GM19035 (cell line): ENCODE data around the gene SPTBN5.
"Not testable (repeated sequence)": the region's sequence is repeated elsewhere in the genome, so short reads cannot be mapped to it uniquely, and the experiment has no call there.

Experiments used
- ATAC-seq: cut with Tn5 transposase; IDR thresholded peaks from one replicate; pipeline ENCODE4 v1.9.1; 2021; ENCODE audit not compliant: unreplicated experiment

Gene SPTBN5

DNA sequence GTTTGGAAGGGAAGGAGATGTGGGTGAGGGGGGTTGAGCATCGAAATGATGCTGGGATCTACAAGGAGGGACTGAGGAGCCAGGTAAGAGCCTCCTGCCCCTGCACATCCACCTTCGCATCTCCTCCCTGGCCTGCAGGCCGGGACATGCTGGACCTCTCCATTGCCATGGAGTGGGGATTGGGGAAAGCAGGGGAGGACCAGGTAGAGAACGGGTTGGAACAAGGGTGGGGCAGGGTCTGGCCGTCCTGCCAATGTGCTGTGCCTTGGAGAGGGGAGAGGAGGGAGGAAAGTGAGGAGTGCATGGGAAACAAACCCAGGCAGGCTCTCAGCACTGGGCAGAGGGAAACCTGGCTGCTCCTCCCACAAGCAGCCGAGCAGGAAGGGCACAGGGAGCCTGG, 44.6 kb downstream of the SPTBN5 start:
- ATAC-seq: no peak

DNA sequence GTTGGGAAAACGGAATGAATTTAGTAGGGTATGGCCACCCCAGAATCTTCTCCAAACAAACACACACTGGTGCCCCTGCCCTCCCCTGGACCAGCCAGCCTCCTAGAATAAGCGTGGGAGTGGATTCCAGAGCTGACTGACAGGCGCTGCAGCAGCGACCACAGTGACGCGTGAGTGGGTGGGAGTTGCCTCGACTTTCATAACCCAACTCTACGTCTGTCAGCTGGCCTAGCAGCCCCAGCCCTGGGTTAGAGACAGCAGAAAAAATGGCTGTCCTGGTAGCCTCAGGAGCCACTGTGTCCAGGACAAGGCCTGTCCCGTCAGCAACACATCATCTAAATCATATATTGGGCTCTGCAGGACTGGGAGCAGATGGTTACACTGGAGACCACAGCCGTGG, 45.2 kb downstream of the SPTBN5 start:
- ATAC-seq: no peak

DNA sequence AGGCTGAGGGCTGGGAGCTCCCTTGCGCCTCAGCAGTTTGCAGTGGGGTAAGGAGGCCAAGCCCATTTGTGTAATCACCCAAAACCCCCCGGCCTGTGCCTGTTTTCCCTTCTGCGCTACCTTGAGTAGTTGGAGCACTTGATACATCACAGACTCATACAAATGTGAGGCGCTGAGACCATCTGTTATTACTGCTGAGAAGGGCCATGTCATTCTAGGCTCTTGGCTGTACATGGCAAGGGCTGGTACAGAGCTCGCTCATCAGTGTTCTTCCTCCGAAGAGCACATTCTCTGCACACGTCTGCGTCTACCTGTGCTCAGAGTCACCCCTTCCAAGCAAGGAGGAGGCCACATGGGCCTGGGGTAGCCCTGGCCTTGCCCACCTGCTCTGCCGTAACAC, 45.9 kb downstream of the SPTBN5 start:
- no peak for ATAC-seq

DNA sequence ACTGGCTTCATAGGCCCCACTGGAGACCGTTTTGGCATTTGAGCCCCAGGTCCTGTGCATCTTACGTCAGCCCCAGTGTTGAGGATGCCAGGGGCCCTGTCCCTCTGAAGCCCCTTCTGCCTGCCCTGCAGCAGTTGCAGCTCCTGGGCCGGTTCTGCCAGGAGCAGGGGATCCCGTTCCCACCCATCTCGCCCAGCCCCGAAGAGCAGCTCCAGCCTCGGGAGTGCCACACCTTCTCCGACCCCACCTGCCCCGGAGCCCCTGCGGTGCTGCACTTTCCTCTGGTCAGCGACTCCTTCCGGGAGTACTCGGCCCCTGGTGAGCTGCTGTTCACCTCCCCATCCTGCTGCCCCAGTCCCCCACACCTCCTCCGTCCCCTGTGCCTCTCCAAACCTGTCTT, 46.6 kb downstream of the SPTBN5 start:
- ATAC-seq: no peak

DNA sequence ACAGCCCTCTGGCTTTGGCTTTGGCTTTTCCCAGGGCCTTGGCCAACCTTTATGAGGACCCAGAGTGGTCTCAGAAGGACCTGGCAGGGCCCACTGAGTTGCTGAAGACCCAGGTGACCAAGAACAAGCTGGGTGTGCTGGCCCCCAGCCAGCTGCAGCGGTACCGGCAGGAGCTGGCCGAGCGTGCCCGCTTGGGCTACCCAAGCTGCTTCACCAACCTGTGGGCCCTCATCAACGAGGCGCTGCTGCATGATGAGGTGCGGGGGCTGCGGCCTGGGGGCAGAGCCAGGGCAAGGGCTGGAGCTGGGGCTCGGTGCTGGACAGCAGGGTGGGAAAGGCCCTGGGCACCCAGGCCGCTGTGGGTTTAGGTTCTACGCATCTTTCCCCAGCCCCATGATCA, 49.0 kb downstream of the SPTBN5 start:
- no peak for ATAC-seq

DNA sequence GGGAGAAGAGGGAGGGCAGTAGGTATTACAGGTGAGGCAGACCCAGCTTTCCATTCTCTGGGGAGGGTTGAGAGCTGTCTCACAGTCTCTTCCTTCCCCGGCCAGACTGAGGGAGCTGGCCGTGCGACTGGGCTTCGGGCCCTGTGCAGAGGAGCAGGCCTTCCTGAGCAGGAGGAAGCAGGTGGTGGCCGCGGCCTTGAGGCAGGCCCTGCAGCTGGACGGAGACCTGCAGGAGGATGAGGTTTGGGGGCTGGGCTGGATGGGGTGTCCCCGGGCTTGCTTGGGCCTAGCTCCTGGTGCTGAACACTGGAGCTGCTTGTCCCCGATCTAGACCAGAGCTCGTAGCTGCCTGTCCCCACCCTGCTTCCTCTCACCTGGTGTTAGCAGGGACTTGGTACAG, 50.3 kb downstream of the SPTBN5 start:
- ATAC-seq: no peak

DNA sequence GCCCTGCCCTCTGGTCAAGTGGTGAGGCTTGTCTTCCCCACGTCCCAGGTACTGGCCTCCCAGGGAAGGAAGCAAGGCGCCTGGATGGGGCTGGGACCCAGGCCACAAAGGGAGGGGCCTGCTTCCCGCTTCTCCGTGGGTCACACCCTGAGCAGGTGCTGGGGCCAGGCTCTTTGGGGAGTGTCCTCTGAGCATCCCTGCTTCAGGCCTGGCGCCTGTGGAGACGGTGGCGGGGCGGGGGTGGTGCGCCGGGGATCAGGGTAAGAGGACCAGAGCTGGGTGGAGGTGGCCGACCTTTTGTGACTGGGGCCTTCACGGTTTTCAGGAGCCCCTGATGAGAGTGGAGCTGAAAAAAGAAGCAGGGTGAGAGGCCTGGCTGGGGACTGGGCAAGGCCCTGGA, 51.6 kb downstream of the SPTBN5 start:
- ATAC-seq: no peak

DNA sequence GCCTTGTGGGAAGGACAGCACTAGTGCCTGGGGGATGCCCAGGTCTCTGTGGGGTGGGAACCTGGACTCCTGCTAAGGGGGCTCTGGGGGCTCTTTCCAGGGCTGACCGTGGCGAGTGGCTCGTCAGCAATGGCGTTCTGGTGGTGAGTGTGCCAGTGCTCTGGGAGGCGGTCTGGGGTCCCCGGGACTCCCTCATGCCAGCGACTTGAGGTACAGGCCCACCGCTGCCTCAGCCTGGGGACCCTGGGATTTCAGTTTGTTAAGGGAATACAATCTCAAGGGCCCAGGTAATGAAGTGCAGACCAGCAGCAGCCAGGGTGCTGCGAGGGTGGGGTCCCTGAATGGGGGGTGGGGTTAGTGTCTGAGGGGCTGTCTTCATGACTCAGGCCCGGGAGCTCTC, 52.7 kb downstream of the SPTBN5 start:
- ATAC-seq: no peak

DNA sequence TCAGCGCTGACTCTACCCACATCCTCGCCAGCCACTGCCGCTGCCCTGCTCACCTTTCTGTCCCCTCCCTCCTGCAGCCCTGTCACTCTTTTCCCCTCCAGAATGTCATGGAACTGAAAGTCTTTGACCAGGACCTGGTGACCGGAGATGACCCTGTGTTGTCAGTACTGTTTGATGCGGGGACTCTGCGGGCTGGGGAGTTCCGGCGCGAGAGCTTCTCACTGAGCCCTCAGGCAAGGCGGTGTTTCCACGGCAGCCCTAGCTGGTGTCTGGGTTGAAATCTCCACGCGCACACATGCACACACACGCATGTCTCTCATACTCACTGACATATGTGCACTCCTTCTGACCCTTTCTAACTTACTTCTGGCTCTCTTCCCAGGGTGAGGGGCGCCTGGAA, 53.2 kb downstream of the SPTBN5 start:
- ATAC-seq: no peak

DNA sequence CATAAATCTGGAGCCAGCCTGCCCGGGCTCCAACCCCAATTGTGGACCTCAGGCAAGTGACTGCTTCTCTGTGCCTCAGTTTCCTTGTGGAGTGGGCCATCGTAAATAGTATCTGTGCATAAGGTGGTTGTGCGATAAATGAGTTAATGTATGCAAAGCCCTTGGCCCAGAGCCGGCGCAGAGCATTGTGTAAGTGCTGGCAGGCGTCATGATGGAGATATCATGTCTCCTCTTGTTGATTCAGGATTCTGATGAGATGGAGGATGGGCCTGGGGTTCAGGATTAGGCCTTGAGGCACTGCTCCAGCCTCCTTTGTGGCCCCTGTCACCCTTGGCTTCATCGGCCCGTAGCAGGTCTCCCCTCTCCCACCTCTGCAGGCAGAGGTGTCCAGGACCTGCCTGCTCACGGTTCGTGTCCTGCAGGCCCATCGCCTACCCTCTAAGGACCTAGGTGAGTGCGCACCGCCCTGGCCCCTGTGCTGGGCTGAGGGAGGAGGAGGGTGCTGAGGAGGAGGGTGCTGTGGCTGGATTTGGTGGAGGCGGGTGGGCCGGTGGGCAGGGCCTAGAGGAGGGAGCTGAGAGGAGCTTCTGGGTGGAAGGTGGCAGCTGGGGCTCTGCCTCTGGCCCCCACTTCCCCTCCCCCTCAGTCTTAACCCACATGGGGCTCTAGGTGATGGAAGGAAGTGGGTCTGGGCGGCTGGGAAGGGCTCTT, 53.9 kb downstream of the SPTBN5 start:
- ATAC-seq: no peak

DNA sequence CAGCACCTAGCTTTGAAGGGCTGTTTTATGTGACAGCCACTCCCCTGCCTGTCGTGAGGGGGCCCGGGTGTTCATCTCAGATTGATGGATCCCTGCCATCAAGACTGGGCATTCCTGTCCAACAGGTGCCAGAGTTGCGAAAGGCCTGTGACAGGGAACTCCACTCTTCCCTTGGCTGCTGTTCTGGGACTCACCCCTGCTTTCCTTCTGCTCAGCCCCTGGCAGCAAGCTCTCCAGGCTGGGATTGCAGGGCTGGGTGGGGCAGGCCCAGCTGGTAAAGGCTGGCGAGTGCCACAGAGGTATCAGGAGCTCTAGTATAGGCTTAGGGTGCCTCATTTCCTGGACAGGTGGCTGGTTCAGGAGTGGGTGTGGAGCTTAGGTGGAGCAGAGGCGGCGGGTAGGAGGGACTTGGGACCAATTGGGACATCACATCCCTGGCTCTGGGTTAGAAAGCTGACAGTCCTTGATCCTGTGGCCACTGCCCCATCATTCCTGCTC, 55.4 kb downstream of the SPTBN5 start, which contains the start of gene PLA2G4B:
PLA2G4B (plus strand) TSS at position 448 of the 498 bp plus-strand sequence. CDS start 67 bp downstream, outside the sequence.
- ATAC-seq: no peak

DNA sequence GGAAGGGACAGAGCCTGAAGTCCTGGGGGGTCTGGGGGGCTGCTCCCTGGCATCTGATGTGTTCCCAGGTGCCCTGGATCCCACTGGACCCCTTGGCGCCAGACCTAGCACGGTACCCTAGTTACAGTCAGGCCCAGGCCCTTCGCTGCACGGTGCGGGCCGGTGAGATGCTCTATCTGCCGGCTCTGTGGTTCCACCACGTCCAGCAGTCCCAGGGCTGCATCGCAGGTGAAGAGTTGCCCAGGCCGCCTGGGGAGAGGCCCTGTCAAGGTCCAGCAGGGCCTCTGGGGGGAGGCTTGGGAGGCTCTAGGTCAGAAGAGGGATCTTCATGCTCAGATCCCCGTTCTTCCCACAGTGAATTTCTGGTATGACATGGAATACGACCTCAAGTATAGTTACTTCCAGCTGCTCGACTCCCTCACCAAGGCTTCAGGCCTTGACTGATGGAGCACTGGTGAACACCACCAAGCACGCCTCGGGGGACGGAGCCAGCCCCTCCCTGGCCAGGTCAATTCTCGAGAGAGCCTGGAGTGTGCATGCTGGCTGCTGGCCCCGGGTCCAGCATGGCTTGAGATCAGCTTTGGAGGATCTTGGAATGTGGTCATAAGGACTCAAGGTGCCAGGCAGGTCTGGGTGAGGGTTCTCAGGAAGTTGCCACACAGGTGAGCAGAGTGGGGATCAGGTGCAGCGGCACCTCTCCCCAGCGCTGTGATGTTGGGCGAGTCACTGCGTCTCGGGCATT, 57.0 kb downstream of the SPTBN5 start:
- no peak for ATAC-seq

DNA sequence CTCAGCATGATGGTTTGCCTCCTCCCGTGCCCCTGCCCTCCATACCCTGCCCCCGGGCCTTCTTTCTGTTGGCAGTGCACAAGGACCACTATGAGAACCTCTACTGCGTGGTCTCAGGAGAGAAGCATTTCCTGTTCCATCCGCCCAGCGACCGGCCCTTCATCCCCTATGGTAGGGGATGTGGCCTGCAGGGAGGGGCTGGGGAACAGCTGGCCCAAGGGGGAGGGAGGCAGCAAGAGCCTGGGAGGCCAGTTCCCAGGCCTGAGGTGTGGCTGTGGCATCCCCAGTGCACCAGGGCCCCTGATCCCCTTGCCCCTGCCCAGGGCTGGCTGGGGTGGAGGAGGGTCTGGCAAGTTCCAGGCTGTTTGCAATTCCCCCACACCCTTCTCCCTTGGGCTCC, 57.8 kb downstream of the SPTBN5 start:
- no peak for ATAC-seq

DNA sequence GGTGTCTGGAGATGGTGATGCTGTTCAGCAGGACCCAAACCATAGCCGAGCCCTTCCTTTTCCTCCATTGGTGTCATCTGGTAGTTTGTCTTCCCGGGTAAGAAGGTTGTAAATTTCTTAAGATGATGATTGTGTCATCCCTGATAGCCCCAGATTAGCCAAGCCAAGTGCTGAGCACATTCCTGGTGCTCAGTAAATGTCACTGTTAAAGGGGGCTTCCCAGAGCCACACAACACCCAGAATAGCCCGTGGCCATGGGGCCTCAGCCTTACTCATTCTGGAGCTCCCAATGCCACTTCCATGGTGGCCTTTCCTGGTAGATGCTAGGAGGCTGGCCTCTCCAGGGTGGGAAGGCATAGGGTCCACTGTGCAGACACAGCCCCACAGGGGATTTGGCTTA, 59.8 kb downstream of the SPTBN5 start:
- no peak for ATAC-seq

DNA sequence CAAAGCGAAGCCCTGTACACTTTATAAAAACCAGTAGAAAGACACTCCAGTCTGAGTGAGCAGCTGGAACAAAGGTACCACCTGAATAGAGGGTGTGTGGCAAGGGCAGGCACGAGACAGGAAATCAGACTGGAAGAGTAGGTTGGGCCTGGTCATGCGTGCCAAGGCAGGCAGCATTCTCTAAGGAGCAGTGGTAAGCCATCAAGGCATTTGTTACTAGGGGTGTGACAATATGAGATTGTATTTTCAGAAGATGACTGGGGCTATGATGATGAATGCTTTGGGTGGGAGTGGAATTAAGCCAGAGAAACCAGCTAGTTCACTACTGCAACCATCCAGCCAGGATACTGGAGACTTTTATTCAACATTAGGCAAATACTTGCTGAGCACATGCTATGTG, 61.0 kb downstream of the SPTBN5 start:
- ATAC-seq: no peak

DNA sequence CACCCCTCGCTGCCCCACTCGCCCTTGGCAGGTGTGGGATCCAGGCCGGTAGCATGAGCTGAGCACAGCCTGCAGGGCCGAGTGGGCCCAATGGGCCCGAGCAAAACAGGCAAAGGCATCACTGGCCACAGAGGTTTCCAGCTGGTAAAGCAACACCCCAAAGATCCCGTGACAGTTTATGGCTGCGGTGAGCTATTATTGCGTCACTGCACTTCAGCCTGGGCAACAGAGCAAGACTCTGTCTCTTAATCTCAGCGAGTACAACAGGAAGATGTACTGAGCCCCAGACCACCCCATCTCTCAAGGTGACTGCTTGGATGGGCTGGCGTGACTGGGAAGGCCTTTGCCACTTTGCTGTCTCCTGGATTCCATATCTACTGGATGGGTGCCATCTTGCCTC, 61.6 kb downstream of the SPTBN5 start:
- no peak for ATAC-seq

DNA sequence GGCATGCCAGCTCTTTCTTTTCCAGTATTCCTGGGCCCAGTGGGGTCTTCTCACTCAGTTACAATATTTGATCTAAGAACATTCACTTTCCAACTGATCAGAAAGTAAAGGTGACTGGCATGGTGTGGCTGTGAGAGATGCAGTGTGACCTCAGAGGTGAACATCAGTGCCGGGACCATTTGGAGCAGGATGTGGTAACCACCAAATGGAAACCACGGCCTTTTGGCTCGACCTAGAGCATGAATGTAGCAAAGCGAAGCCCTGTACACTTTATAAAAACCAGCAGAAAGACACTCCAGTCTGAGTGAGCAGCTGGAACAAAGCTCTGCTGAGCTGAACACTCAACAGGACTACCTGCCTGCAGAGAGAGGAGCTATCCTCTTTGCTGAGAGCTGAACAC, 62.6 kb downstream of the SPTBN5 start:
- ATAC-seq: not testable (repeated sequence)

DNA sequence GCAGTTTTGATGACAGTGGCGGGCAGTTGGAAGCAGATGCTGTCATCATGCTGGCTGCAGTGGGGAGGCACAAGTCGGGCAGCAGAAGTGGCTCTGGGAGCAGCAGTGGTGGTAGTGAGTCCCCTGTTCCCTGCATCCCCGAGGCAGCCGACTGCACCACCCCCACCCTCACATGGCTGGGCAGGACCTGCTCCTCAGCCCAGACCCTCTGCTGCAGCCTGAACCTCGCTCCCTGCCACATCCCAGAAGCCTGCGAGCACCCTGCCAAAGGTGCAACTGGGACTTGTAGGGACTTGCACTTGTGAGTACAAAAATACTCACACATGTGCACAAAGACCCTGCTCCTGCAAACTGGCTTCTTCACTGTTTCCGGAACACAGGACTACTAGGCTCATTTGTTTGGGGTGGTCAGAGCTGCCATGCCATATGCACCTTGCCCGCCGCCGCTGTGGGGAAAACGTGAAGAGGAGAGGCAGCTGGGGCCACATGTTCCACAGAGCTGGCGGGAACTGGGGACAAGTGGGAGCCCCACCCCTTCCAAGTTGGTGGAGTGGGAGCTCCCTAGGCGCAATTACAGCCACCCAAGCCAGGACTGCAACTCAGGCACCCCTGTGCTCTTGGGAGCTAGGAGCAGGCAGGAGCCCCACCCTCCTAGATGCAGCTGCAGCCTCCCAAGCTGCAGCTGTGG, 63.8 kb downstream of the SPTBN5 start:
- ATAC-seq: no peak

DNA sequence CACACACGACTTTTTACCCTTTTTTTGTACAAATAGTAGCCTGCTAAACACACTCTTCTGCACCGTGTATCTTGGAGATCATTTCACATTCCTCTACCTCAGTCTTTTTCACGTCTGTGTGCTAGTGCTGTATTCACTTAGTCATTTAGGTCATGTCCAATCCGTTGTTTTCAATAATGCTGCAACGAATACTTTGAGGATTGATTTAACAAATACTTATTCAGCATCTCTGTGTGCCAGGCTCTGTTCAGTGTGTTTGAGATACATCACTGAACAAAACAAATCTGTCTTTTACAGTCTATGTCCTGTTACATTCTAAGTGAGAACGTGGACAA, 65.1 kb downstream of the SPTBN5 start:
- no peak for ATAC-seq

DNA sequence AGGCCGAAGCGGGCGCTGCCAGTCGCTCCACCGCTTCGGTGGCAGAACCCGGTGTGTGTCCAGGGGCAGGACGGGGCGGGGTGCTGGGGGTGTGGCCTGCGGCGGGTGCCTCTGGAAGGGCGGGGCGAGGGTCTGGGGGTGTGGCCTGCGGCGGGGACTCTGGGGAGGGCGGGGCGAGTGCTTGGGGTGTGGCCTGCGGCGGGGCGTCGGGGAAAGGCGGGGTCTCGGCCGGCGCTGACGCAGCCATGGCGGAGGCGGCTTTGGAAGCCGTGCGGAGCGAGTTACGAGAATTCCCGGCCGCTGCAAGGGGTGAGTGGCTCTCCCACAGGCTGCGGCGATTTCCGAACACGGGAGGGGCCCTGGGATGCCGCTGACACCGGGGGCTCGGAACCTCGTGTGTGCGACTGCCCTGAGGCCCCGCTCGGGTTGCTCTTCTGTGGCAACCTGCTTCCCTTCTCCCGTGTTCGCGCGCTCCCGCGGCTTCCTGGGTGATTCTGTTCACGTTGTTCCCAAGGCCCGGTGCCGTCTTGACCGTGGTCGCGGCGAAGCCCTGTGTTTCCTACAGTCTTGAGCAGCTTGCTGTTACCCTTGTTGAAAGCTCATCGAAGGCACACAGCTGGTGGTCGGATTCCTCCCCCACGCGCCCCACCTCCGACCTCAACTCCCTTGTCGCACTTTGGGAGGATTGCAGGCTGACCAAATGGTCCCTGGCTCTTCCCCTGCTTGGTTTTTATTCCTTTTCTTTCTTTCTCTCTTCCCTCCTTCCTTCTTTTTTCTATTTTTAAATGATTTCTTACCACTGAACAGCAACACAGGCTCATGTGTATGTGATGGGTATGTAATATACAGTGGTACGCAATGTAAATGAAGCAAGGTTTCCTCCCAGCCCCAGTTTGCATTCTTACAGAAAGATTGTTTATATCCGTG, 65.7 kb downstream of the SPTBN5 start, which contains the start of gene JMJD7:
JMJD7 (plus strand) TSS at position 213 of the 927 bp plus-strand sequence; CDS start at position 246, 33 bp downstream.
- ATAC-seq: peak; percentile 76
